T-helper 2 cell (primary cell): ENCODE measurements around the gene PODXL2.
A peak's percentile ranks its signal among the peaks of the same experiment; 100 is the strongest.
"Not testable (repeated sequence)": the region's sequence is repeated elsewhere in the genome, so short reads cannot be mapped to it uniquely, and the experiment has no call there.

Experiments used
- DNase-seq, 5 experiments: peaks; one replicate each; pipeline versions ENCODE4 v3.0.0 to v3.0.0-alpha.2; 2012 to 2022
- total RNA-seq, 2 donors: gene quantifications; one replicate each; lab custom pipeline; 2026; lab: John Stamatoyannopoulos, UW

Gene PODXL2
- 3.4 to 3.8 reads per million in 2 donors for total RNA-seq

GRCh38 chr3:127628788-127629466, at the start of gene PODXL2:
Gene PODXL2, plus strand, starts transcription at chr3:127629185. Its CDS starts 35 bp downstream, at chr3:127629220.
- DNase-seq: peak in 2 of 5 experiments; percentile 33 to 64

GRCh38 chr3:127580327-127581060, 48.5 kb upstream of the PODXL2 start:
- DNase-seq: no peak

GRCh38 chr3:127584734-127585133, 44.3 kb upstream of the PODXL2 start:
- no peak for DNase-seq

GRCh38 chr3:127585163-127585812, 43.7 kb upstream of the PODXL2 start:
- no peak for DNase-seq

GRCh38 chr3:127585813-127586413, 43.1 kb upstream of the PODXL2 start:
- DNase-seq: no peak

- no peak for DNase-seq
Measured at GRCh38 chr3:127587876-127588275, 41.1 kb upstream of the PODXL2 start.

- DNase-seq: peak in 1 of 5 experiments; percentile 44
Measured at GRCh38 chr3:127588806-127589577, 40.0 kb upstream of the PODXL2 start.

GRCh38 chr3:127589600-127590281, 39.2 kb upstream of the PODXL2 start:
- DNase-seq: no peak

- peak in 1 of 5 experiments; percentile 8 for DNase-seq
Measured at GRCh38 chr3:127590282-127590592, 38.7 kb upstream of the PODXL2 start.

- DNase-seq: peak; percentile 44 to 96 (median 70)
Measured at GRCh38 chr3:127590593-127591465, 38.2 kb upstream of the PODXL2 start, which contains the start of gene TPRA1. Gene TPRA1, minus strand, starts transcription at chr3:127590733. Its CDS starts 10,587 bp downstream, at chr3:127580146.

- no peak for DNase-seq
Measured at GRCh38 chr3:127593178-127593577, 35.8 kb upstream of the PODXL2 start.

- no peak for DNase-seq
Measured at GRCh38 chr3:127595303-127595702, 33.7 kb upstream of the PODXL2 start.

- DNase-seq: no peak
Measured at GRCh38 chr3:127597020-127597771, 31.8 kb upstream of the PODXL2 start.

GRCh38 chr3:127598841-127599570, 30.0 kb upstream of the PODXL2 start:
- no peak for DNase-seq

- no peak for DNase-seq
Measured at GRCh38 chr3:127600749-127601456, 28.1 kb upstream of the PODXL2 start.

GRCh38 chr3:127604035-127604434, 24.9 kb upstream of the PODXL2 start:
- no peak for DNase-seq

- no peak for DNase-seq
Measured at GRCh38 chr3:127604546-127605165, 24.3 kb upstream of the PODXL2 start.

- DNase-seq: not testable (repeated sequence)
Measured at GRCh38 chr3:127605547-127605946, 23.4 kb upstream of the PODXL2 start.
